Measurements from ENCODE around the gene ALB.

ALB gene

GRCh38 chr4:73409012-73409862, 5.2 kb downstream of the ALB start:
- H3K27ac ChIP-seq (replicated peaks): no peak overlapping the region
- TF ChIP-seq GABPA (IDR thresholded peaks at IDR 0.05; ENCODE audit: low read depth) (no peak), CTCF (IDR thresholded peaks at IDR 0.05; ENCODE audit: insufficient read depth, low read length) (no peak), REST (IDR thresholded peaks at IDR 0.05; ENCODE audit: insufficient replicate concordance, low read depth) (no peak), SPI1 (IDR thresholded peaks at IDR 0.05; ENCODE audit: borderline replicate concordance, low read depth) (no peak), POLR2AphosphoS5 (IDR thresholded peaks at IDR 0.05; ENCODE audit: low read depth) (no peak)
- DNase-seq (ENCODE audit: low read depth in 1 of 2, low spot score in 1 of 2): no peak
- H3K27me3 ChIP-seq (ENCODE audit: insufficient read depth, poor library complexity, severe bottlenecking): peaks cover 2% of the 10 kb centered on the region
- no peak overlapping the region for H3K4me3 ChIP-seq (replicated peaks; ENCODE audit: insufficient read depth, low read length)

GRCh38 chr4:73409978-73410548, 6.0 kb downstream of the ALB start:
- no peak for DNase-seq (ENCODE audit: low read depth in 1 of 2, low spot score in 1 of 2)
- H3K27ac ChIP-seq (replicated peaks): no peak overlapping the region
- H3K4me3 ChIP-seq (replicated peaks; ENCODE audit: insufficient read depth, low read length): no peak overlapping the region
- TF ChIP-seq REST (IDR thresholded peaks at IDR 0.05; ENCODE audit: insufficient replicate concordance, low read depth) (no peak), GABPA (IDR thresholded peaks at IDR 0.05; ENCODE audit: low read depth) (no peak), POLR2AphosphoS5 (IDR thresholded peaks at IDR 0.05; ENCODE audit: low read depth) (no peak), CTCF (IDR thresholded peaks at IDR 0.05; ENCODE audit: insufficient read depth, low read length) (no peak), SPI1 (IDR thresholded peaks at IDR 0.05; ENCODE audit: borderline replicate concordance, low read depth) (no peak)
- peaks cover 2% of the 10 kb centered on the region for H3K27me3 ChIP-seq (ENCODE audit: insufficient read depth, poor library complexity, severe bottlenecking)

- no peak for TF ChIP-seq REST (IDR thresholded peaks at IDR 0.05; ENCODE audit: insufficient replicate concordance, low read depth)
- TF ChIP-seq SPI1 (IDR thresholded peaks at IDR 0.05; ENCODE audit: borderline replicate concordance, low read depth): no peak
- TF ChIP-seq POLR2AphosphoS5 (IDR thresholded peaks at IDR 0.05; ENCODE audit: low read depth): no peak
- TF ChIP-seq GABPA (IDR thresholded peaks at IDR 0.05; ENCODE audit: low read depth): no peak
- TF ChIP-seq CTCF (IDR thresholded peaks at IDR 0.05; ENCODE audit: insufficient read depth, low read length): no peak
- Histone ChIP-seq H3K27me3 (ENCODE audit: insufficient read depth, poor library complexity, severe bottlenecking) (peaks cover 2% of the 10 kb centered on the region), H3K4me3 (replicated peaks; ENCODE audit: insufficient read depth, low read length) (no peak overlapping the region), H3K27ac (replicated peaks) (no peak overlapping the region)
- no peak for DNase-seq (ENCODE audit: low read depth in 1 of 2, low spot score in 1 of 2)
These were observed 7.0 kb downstream of the ALB start for GRCh38 chr4:73410916-73411730.

All from HL-60 (cell line).